SK-N-MC (cell line): ENCODE data around the gene NTSR1.

ENCODE experiments used
- EZH2 ChIP-seq: fragments of 200-600 bp; sonication (generic); IDR thresholded peaks from one replicate; pipeline ENCODE4 v1.6.1; 2017; ENCODE audit warnings: antibody characterized with exemption
- POLR2AphosphoS5 ChIP-seq: IDR thresholded peaks from 2 replicates; pipeline ENCODE4 v1.6.1; 2012; ENCODE audit warnings: mild to moderate bottlenecking, low read depth, low read length, borderline replicate concordance

DNA sequence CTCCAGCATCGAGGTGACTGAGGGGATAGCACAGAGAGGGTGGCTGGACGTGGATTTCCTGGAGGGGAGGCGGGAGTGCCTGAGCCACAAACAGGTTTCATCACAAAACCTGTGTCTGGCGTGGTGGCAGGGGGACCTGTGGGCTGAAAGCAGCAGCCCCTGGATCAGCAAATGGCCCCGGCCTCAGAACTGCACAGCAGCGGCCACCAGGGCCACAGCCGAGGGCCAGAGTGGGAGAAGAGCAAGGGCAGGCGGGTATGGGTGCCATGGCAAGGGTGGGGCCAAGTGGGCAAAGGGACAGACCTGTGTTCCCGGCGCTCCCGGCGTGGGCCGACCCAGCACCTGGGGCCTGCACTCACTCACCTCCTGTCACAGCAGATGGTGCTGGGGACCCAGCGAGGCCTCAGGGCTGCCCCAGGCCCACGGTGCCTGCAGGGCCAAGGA is 19.0 kb downstream of the NTSR1 start:
- TF ChIP-seq EZH2 (no peak), POLR2AphosphoS5 (no peak)
